ENCODE results near the gene CCL28. TPM values are rescaled to one million over a fixed set of nuclear protein-coding genes. Genes with fewer than 3 reads are reported as not detected.

CCL28 gene
- total and polyA plus RNA-seq, 2 experiments from 2014 or later: 5.7 to 7.1 TPM

DNA sequence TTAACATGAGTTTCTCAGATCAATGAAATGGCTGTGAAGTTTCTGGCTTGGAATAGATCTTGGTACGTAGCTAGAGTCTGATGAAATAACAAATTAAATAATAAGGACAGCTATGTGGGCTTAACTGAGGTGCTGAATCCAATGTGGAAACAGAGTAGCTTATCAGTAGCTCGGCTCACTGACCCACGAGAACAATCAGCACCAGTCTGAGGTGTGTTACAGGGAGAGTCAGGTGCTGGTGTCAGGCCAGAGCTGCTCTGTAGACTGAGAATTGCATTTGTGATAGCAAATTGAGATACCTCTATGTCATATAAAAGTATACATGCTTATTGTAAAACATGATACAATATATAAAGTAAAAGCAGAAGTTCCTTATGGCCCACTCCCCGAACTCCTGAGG, 21.2 kb upstream of the CCL28 start (continued):
- TF ChIP-seq STAT1 (IDR thresholded peaks at IDR 0.05; ENCODE audit: unreplicated experiment): no peak
- TF ChIP-seq, protein P1, sequence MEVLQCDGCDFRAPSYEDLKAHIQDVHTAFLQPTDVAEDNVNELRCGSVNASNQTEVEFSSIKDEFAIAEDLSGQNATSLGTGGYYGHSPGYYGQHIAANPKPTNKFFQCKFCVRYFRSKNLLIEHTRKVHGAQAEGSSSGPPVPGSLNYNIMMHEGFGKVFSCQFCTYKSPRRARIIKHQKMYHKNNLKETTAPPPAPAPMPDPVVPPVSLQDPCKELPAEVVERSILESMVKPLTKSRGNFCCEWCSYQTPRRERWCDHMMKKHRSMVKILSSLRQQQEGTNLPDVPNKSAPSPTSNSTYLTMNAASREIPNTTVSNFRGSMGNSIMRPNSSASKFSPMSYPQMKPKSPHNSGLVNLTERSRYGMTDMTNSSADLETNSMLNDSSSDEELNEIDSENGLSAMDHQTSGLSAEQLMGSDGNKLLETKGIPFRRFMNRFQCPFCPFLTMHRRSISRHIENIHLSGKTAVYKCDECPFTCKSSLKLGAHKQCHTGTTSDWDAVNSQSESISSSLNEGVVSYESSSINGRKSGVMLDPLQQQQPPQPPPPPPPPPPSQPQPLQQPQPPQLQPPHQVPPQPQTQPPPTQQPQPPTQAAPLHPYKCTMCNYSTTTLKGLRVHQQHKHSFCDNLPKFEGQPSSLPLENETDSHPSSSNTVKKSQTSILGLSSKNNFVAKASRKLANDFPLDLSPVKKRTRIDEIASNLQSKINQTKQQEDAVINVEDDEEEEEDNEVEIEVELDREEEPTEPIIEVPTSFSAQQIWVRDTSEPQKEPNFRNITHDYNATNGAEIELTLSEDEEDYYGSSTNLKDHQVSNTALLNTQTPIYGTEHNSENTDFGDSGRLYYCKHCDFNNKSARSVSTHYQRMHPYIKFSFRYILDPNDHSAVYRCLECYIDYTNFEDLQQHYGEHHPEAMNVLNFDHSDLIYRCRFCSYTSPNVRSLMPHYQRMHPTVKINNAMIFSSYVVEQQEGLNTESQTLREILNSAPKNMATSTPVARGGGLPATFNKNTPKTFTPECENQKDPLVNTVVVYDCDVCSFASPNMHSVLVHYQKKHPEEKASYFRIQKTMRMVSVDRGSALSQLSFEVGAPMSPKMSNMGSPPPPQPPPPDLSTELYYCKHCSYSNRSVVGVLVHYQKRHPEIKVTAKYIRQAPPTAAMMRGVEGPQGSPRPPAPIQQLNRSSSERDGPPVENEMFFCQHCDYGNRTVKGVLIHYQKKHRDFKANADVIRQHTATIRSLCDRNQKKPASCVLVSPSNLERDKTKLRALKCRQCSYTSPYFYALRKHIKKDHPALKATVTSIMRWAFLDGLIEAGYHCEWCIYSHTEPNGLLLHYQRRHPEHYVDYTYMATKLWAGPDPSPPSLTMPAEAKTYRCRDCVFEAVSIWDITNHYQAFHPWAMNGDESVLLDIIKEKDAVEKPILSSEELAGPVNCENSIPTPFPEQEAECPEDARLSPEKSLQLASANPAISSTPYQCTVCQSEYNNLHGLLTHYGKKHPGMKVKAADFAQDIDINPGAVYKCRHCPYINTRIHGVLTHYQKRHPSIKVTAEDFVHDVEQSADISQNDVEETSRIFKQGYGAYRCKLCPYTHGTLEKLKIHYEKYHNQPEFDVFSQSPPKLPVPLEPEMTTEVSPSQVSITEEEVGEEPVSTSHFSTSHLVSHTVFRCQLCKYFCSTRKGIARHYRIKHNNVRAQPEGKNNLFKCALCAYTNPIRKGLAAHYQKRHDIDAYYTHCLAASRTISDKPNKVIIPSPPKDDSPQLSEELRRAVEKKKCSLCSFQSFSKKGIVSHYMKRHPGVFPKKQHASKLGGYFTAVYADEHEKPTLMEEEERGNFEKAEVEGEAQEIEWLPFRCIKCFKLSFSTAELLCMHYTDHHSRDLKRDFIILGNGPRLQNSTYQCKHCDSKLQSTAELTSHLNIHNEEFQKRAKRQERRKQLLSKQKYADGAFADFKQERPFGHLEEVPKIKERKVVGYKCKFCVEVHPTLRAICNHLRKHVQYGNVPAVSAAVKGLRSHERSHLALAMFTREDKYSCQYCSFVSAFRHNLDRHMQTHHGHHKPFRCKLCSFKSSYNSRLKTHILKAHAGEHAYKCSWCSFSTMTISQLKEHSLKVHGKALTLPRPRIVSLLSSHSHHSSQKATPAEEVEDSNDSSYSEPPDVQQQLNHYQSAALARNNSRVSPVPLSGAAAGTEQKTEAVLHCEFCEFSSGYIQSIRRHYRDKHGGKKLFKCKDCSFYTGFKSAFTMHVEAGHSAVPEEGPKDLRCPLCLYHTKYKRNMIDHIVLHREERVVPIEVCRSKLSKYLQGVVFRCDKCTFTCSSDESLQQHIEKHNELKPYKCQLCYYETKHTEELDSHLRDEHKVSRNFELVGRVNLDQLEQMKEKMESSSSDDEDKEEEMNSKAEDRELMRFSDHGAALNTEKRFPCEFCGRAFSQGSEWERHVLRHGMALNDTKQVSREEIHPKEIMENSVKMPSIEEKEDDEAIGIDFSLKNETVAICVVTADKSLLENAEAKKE (CRISPR knock-in tag; IDR thresholded peaks at IDR 0.05): no peak

DNA sequence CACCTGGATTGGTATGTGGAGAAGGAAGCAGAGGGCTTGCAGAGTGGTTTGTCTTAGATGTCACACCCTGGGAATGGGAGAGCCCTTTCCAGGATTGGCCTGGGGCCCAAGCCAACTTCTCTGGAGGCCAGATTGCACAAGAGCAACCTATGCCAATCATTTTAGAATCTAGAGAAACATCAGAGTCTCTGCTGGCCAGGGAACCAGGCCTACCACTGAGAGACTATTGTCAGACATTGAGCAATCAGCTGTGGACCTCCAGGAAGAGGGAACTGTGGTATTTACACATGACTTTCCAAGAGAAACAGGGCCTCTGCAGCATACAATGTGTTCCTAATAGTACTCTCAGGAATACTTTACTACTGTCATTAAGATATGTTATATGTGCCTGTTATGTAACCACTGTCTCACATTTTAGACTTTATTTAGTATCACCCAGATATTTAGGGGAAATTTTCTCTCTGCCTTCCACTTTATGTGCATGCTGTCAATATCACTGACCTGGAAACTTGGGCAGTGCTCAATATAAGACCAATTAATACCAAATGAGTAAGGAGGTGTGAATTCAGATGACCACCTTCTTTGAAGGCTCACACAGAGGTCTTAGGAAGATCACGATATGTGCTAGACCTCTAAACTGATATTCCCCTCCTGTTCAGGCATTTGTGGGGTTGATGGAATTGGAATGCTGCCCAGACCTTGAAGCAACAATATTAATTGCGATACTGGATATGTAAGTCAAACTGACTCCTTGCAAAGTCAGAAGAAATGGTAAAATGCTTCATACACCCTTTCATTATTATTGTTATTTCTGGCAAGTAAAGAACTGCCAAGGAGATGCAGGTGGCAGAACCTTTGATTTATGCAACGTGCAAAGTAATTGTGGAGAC, 20.5 kb upstream of the CCL28 start:
- no peaks in the 10 kb centered on the region for H3K79me2 ChIP-seq (replicated peaks; ENCODE audit: insufficient read depth)
- ATAC-seq (no peak), DNase-seq (ENCODE audit: low spot score) (no peak)
- Mint-ChIP-seq H3K4me3 (no peak overlapping the region), H3K36me3 (ENCODE audit: low read depth) (no peaks in the 10 kb centered on the region), H3K27ac (no peak overlapping the region), H3K27me3 (ENCODE audit: insufficient read depth, low read depth, poor library complexity) (peaks cover 2% of the 10 kb centered on the region), H3K9me3 (no peaks in the 10 kb centered on the region; the same call in 2 of the 3 replicates), H3K4me1 (peaks cover 6% of the 10 kb centered on the region; the same call in 2 of the 3 replicates)
- no peak overlapping the region for H3K4me3 ChIP-seq
- no peaks in the 10 kb centered on the region for H3K36me3 ChIP-seq (ENCODE audit: insufficient read depth)
- H3K9me2 ChIP-seq (ENCODE audit: insufficient read depth): 0 out of 2 replicates have a peak, but pooled peaks cover 5% of the 10 kb centered on the region
- no peak overlapping the region for H2AFZ ChIP-seq
- H3K4me1 ChIP-seq (ENCODE audit: insufficient read depth): no peaks in the 10 kb centered on the region
- no peaks in the 10 kb centered on the region for H4K20me1 ChIP-seq (replicated peaks; ENCODE audit: insufficient read depth)
- H3K27ac ChIP-seq (ENCODE audit: low read depth): no peak overlapping the region
- H3K27me3 ChIP-seq (ENCODE audit: insufficient read depth): no peaks in the 10 kb centered on the region
- no peaks in the 10 kb centered on the region for H3F3A ChIP-seq (replicated peaks; ENCODE audit: low read depth)
- no peak overlapping the region for H3K4me2 ChIP-seq
- TF ChIP-seq, protein P2, sequence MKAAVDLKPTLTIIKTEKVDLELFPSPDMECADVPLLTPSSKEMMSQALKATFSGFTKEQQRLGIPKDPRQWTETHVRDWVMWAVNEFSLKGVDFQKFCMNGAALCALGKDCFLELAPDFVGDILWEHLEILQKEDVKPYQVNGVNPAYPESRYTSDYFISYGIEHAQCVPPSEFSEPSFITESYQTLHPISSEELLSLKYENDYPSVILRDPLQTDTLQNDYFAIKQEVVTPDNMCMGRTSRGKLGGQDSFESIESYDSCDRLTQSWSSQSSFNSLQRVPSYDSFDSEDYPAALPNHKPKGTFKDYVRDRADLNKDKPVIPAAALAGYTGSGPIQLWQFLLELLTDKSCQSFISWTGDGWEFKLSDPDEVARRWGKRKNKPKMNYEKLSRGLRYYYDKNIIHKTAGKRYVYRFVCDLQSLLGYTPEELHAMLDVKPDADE (IDR thresholded peaks at IDR 0.05): no peak
- TF ChIP-seq JUNB (IDR thresholded peaks at IDR 0.05; ENCODE audit: unreplicated experiment) (no peak), CREB1 (CRISPR knock-in tag; IDR thresholded peaks at IDR 0.05; ENCODE audit: low read depth) (no peak), POLR2AphosphoS5 (IDR thresholded peaks at IDR 0.05; ENCODE audit: low read depth) (no peak), NANOG (IDR thresholded peaks at IDR 0.05; ENCODE audit: borderline replicate concordance) (no peak), STAT1 (IDR thresholded peaks at IDR 0.05; ENCODE audit: unreplicated experiment) (no peak), EZH2phosphoT487 (IDR thresholded peaks at IDR 0.05; ENCODE audit: unreplicated experiment) (no peak)
- TF ChIP-seq, protein P3, sequence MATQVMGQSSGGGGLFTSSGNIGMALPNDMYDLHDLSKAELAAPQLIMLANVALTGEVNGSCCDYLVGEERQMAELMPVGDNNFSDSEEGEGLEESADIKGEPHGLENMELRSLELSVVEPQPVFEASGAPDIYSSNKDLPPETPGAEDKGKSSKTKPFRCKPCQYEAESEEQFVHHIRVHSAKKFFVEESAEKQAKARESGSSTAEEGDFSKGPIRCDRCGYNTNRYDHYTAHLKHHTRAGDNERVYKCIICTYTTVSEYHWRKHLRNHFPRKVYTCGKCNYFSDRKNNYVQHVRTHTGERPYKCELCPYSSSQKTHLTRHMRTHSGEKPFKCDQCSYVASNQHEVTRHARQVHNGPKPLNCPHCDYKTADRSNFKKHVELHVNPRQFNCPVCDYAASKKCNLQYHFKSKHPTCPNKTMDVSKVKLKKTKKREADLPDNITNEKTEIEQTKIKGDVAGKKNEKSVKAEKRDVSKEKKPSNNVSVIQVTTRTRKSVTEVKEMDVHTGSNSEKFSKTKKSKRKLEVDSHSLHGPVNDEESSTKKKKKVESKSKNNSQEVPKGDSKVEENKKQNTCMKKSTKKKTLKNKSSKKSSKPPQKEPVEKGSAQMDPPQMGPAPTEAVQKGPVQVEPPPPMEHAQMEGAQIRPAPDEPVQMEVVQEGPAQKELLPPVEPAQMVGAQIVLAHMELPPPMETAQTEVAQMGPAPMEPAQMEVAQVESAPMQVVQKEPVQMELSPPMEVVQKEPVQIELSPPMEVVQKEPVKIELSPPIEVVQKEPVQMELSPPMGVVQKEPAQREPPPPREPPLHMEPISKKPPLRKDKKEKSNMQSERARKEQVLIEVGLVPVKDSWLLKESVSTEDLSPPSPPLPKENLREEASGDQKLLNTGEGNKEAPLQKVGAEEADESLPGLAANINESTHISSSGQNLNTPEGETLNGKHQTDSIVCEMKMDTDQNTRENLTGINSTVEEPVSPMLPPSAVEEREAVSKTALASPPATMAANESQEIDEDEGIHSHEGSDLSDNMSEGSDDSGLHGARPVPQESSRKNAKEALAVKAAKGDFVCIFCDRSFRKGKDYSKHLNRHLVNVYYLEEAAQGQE (IDR thresholded peaks at IDR 0.05; ENCODE audit: unreplicated experiment): no peak
- TF ChIP-seq, protein P4, sequence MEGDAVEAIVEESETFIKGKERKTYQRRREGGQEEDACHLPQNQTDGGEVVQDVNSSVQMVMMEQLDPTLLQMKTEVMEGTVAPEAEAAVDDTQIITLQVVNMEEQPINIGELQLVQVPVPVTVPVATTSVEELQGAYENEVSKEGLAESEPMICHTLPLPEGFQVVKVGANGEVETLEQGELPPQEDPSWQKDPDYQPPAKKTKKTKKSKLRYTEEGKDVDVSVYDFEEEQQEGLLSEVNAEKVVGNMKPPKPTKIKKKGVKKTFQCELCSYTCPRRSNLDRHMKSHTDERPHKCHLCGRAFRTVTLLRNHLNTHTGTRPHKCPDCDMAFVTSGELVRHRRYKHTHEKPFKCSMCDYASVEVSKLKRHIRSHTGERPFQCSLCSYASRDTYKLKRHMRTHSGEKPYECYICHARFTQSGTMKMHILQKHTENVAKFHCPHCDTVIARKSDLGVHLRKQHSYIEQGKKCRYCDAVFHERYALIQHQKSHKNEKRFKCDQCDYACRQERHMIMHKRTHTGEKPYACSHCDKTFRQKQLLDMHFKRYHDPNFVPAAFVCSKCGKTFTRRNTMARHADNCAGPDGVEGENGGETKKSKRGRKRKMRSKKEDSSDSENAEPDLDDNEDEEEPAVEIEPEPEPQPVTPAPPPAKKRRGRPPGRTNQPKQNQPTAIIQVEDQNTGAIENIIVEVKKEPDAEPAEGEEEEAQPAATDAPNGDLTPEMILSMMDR (conservative IDR thresholded peaks at IDR 0.05; ENCODE audit: low read depth in 2 of 2): no peak
